OCI-LY7 (cell line): ENCODE measurements around the gene VPS39. TPM values are rescaled to one million over a fixed set of nuclear protein-coding genes. Genes with fewer than 3 reads are reported as not detected.

ENCODE experiments used
- BruUV-seq: library from RNA; stranded (reverse); fragments of 400-500 nt; replicated peaks from 2 replicates; lab custom pipeline; 2021; lab: Mats Ljungman, UMichigan
- CTCF ChIA-PET: fragments of 300-600 bp; sonication (Branson Sonifier 250); formaldehyde crosslinking; loops from one replicate; lab custom pipeline; 2022; ENCODE audit warnings: antibody characterized with exemption; ENCODE audit not compliant: unreplicated experiment; lab: Charles Lee
- POLR2A ChIA-PET: fragments of 300-600 bp; sonication (Branson Sonifier 250); formaldehyde crosslinking; loops from one replicate; lab custom pipeline; 2022; ENCODE audit warnings: antibody characterized with exemption; lab: Charles Lee
- DNase-seq: peaks from one replicate; pipeline ENCODE4 v3.0.0-alpha.2; 2015; ENCODE audit warnings: low spot score
- H2AFZ ChIP-seq: fragments of 200-600 bp; sonication (generic), shearing (Covaris generic); 2 replicates; pipeline ENCODE4 v1.6.1; 2014; ENCODE audit warnings: mild to moderate bottlenecking, antibody characterized with exemption, low read length, moderate library complexity
- H3K27ac ChIP-seq: fragments of 200-600 bp; sonication (generic); 2 replicates; pipeline ENCODE4 v1.5.1; 2014; ENCODE audit warnings: mixed run types, low read depth, mild to moderate bottlenecking, moderate library complexity, low read length, inconsistent platforms; ENCODE audit not compliant: poor library complexity, severe bottlenecking
- H3K36me3 ChIP-seq: fragments of 200-600 bp; sonication (generic); 2 replicates; pipeline ENCODE4 v1.6.1; 2014; ENCODE audit warnings: mild to moderate bottlenecking, antibody characterized with exemption, low read length, moderate library complexity, mixed read lengths; ENCODE audit not compliant: insufficient read depth
- H3K4me1 ChIP-seq: fragments of 200-600 bp; sonication (generic); 2 replicates; pipeline ENCODE4 v1.5.1; 2014; ENCODE audit warnings: mild to moderate bottlenecking, low read length; ENCODE audit not compliant: insufficient read depth, poor library complexity, severe bottlenecking
- H3K4me2 ChIP-seq: fragments of 200-600 bp; sonication (generic); 2 replicates; pipeline ENCODE4 v1.6.1; 2014; ENCODE audit warnings: mild to moderate bottlenecking, low read length
- H3K4me3 ChIP-seq: fragments of 200-600 bp; sonication (generic); 2 replicates; pipeline ENCODE4 v1.5.1; 2014; ENCODE audit warnings: mild to moderate bottlenecking, low read depth, low read length; ENCODE audit not compliant: poor library complexity, severe bottlenecking
- H3K79me2 ChIP-seq: fragments of 200-600 bp; sonication (generic); 2 replicates; pipeline ENCODE4 v1.6.1; 2016; ENCODE audit warnings: low read depth, mild to moderate bottlenecking, low read length, moderate library complexity, mixed read lengths; ENCODE audit not compliant: insufficient read depth
- H3K9me2 ChIP-seq: fragments of 200-600 bp; sonication (generic); 2 replicates; pipeline ENCODE4 v1.6.1; 2016; ENCODE audit warnings: mild to moderate bottlenecking, low read length, mixed read lengths; ENCODE audit not compliant: insufficient read depth
- H3K9me3 ChIP-seq: fragments of 200-600 bp; sonication (generic); 2 replicates; pipeline ENCODE4 v1.6.1; 2014; ENCODE audit warnings: mild to moderate bottlenecking, mixed run types, low read length, mixed read lengths
- H4K20me1 ChIP-seq: fragments of 200-600 bp; sonication (generic); 2 replicates; pipeline ENCODE4 v1.6.1; 2014; ENCODE audit warnings: mild to moderate bottlenecking, antibody characterized with exemption, low read length, moderate library complexity, mixed read lengths; ENCODE audit not compliant: insufficient read depth
- EZH2phosphoT487 ChIP-seq: fragments of 200-600 bp; sonication (generic); IDR thresholded peaks from 2 replicates; pipeline ENCODE4 v1.6.1; 2018; ENCODE audit warnings: low read depth, borderline replicate concordance, mild to moderate bottlenecking, mixed run types, antibody characterized with exemption, low read length, moderate library complexity, mixed read lengths
- intact Hi-C: fragments of 100-400 bp; cut with micrococcal nuclease; formaldehyde crosslinking; loops from one replicate; pipeline ENCODE4 v1.10.0; 2022; ENCODE audit not compliant: unreplicated experiment
- total RNA-seq, 2 experiments: library from RNA; depleted of rRNA in 1 of 2; stranded (reverse); fragments of >200 nt in 1 of 2; shearing (Covaris generic) in 1 of 2; gene quantifications; 2 replicates each; pipeline ENCODE4 v1.2.3, GENCODE V29; 2014 to 2022
- TF ChIP-seq, protein P1 (sequence below): fragments of 200-600 bp; sonication (generic); conservative IDR thresholded peaks from 2 replicates; pipeline ENCODE4 v1.5.1; 2014; ENCODE audit warnings: mild to moderate bottlenecking, antibody characterized with exemption, low read length, moderate library complexity, mixed read lengths

VPS39 gene
- total RNA-seq, 2 experiments from 2014 or later: 25.1 to 60.5 TPM

GRCh38 chr15:42175671-42176070 is 32.4 kb downstream of the VPS39 start:
- H3K4me3 ChIP-seq: no peak overlapping the region
- POLR2A ChIA-PET: no interaction called here
- BruUV-seq: no TSS peak
- peaks cover 72% of the 10 kb centered on the region for H3K36me3 ChIP-seq
- no peaks in the 10 kb centered on the region for H3K9me2 ChIP-seq
- H3K4me2 ChIP-seq: no peak overlapping the region
- DNase-seq: no peak
- CTCF ChIA-PET: no interaction called here
- TF ChIP-seq EZH2phosphoT487: no peak
- TF ChIP-seq, protein P1, sequence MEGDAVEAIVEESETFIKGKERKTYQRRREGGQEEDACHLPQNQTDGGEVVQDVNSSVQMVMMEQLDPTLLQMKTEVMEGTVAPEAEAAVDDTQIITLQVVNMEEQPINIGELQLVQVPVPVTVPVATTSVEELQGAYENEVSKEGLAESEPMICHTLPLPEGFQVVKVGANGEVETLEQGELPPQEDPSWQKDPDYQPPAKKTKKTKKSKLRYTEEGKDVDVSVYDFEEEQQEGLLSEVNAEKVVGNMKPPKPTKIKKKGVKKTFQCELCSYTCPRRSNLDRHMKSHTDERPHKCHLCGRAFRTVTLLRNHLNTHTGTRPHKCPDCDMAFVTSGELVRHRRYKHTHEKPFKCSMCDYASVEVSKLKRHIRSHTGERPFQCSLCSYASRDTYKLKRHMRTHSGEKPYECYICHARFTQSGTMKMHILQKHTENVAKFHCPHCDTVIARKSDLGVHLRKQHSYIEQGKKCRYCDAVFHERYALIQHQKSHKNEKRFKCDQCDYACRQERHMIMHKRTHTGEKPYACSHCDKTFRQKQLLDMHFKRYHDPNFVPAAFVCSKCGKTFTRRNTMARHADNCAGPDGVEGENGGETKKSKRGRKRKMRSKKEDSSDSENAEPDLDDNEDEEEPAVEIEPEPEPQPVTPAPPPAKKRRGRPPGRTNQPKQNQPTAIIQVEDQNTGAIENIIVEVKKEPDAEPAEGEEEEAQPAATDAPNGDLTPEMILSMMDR: no peak
- no peak overlapping the region for H2AFZ ChIP-seq
- no peaks in the 10 kb centered on the region for H4K20me1 ChIP-seq
- no peaks in the 10 kb centered on the region for H3K9me3 ChIP-seq
- H3K79me2 ChIP-seq: no peaks in the 10 kb centered on the region
- H3K4me1 ChIP-seq: no peaks in the 10 kb centered on the region
- H3K27ac ChIP-seq: no peak overlapping the region
- intact Hi-C loops: no loop called here

- no peak overlapping the region for H3K4me2 ChIP-seq
- no TSS peak for BruUV-seq
- H2AFZ ChIP-seq: no peak overlapping the region
- no peak overlapping the region for H3K4me3 ChIP-seq
- CTCF ChIA-PET: no interaction called here
- intact Hi-C loops: no loop called here
- no peaks in the 10 kb centered on the region for H4K20me1 ChIP-seq
- no peaks in the 10 kb centered on the region for H3K9me3 ChIP-seq
- TF ChIP-seq, protein P1: no peak
- TF ChIP-seq EZH2phosphoT487: no peak
- no peak overlapping the region for H3K27ac ChIP-seq
- DNase-seq: no peak
- no peaks in the 10 kb centered on the region for H3K9me2 ChIP-seq
- POLR2A ChIA-PET: interaction anchor here (0.8 kb wide), 1 partner anchor 8 kb away, joined by 3 read pairs; no protein-coding TSS in a partner anchor
- H3K36me3 ChIP-seq: peaks cover 68% of the 10 kb centered on the region
- no peaks in the 10 kb centered on the region for H3K4me1 ChIP-seq
- no peaks in the 10 kb centered on the region for H3K79me2 ChIP-seq
Observed at GRCh38 chr15:42172475-42172874, 35.6 kb downstream of the VPS39 start.

- intact Hi-C loops: no loop called here
- H3K36me3 ChIP-seq: peaks cover 68% of the 10 kb centered on the region
- no peak for DNase-seq
- no peaks in the 10 kb centered on the region for H3K79me2 ChIP-seq
- H3K27ac ChIP-seq: no peak overlapping the region
- ChIA-PET CTCF (no interaction called here), POLR2A (interaction anchor here (0.8 kb wide), 1 partner anchor 8 kb away, joined by 3 read pairs; no protein-coding TSS in a partner anchor)
- no TSS peak for BruUV-seq
- no peaks in the 10 kb centered on the region for H4K20me1 ChIP-seq
- H3K9me3 ChIP-seq: no peaks in the 10 kb centered on the region
- no peaks in the 10 kb centered on the region for H3K9me2 ChIP-seq
- TF ChIP-seq, protein P1: no peak
- no peak for TF ChIP-seq EZH2phosphoT487
- H3K4me1 ChIP-seq: no peaks in the 10 kb centered on the region
- no peak overlapping the region for H2AFZ ChIP-seq
- H3K4me2 ChIP-seq: no peak overlapping the region
- H3K4me3 ChIP-seq: no peak overlapping the region
Observed at GRCh38 chr15:42171795-42172194, 36.3 kb downstream of the VPS39 start.
